Measurements from ENCODE around the gene EPAS1. TPM values are rescaled to one million over a fixed set of nuclear protein-coding genes. Genes with fewer than 3 reads are reported as not detected.

EPAS1 gene
- total and polyA plus RNA-seq, 2 of the 13 experiments (the other 11 are each of a cell fraction or from before 2014, with no cell fraction given): 47.1 to 182 TPM

GRCh38 chr2:46394649-46395510 is 97.7 kb downstream of the EPAS1 start (continued):
- peak; percentile 94 for TF ChIP-seq FOXA3 (CRISPR knock-in tag; IDR thresholded peaks at IDR 0.05)
- peak; percentile 87 for TF ChIP-seq NFIC (IDR thresholded peaks at IDR 0.05; ENCODE audit: low read length)
- no peak for TF ChIP-seq ATF7 (IDR thresholded peaks at IDR 0.05)
- no peak for TF ChIP-seq ATF7 (CRISPR knock-in tag; IDR thresholded peaks at IDR 0.05)
- TF ChIP-seq TCF7 (IDR thresholded peaks at IDR 0.05; ENCODE audit: low read depth): peak; percentile 79
- TF ChIP-seq ZNF879 (CRISPR knock-in tag; IDR thresholded peaks at IDR 0.05): no peak
- 0 out of 2 replicates have a peak, but pooled peaks have one; percentile 65 for TF ChIP-seq SMYD3 (CRISPR knock-in tag; IDR thresholded peaks at IDR 0.05)
- TF ChIP-seq KDM1A (CRISPR knock-in tag; IDR thresholded peaks at IDR 0.05): peak; percentile 80; the same call in 1 of the 2 replicates
- peak; percentile 95 for TF ChIP-seq GATAD2A (CRISPR knock-in tag; IDR thresholded peaks at IDR 0.05)
- TF ChIP-seq FOXO1 (CRISPR knock-in tag; IDR thresholded peaks at IDR 0.05): peak; percentile 89
- no peak for TF ChIP-seq CENPX (CRISPR knock-in tag; IDR thresholded peaks at IDR 0.05)
- no peak for TF ChIP-seq AGO2 (optimal IDR thresholded peaks at IDR 0.05; ENCODE audit: low read depth, low read length)
- TF ChIP-seq KMT2B (CRISPR knock-in tag; IDR thresholded peaks at IDR 0.05): no peak; the same call in 1 of the 2 replicates
- TF ChIP-seq STAG1 (CRISPR knock-in tag; IDR thresholded peaks at IDR 0.05): no peak
- TF ChIP-seq STAT5B (CRISPR knock-in tag; IDR thresholded peaks at IDR 0.05): no peak
- no peak; the same call in 1 of the 2 replicates for TF ChIP-seq ZNF281 (CRISPR knock-in tag; IDR thresholded peaks at IDR 0.05; ENCODE audit: borderline replicate concordance)
- no peak for TF ChIP-seq ZXDC (CRISPR knock-in tag; IDR thresholded peaks at IDR 0.05)
- peak; percentile 35; the same call in 1 of the 2 replicates for TF ChIP-seq ZNF788 (CRISPR knock-in tag; IDR thresholded peaks at IDR 0.05; ENCODE audit: borderline replicate concordance)
- 0 out of 2 replicates have a peak, but pooled peaks have one; percentile 86 for TF ChIP-seq SSRP1 (CRISPR knock-in tag; IDR thresholded peaks at IDR 0.05)
- TF ChIP-seq ZBTB4 (CRISPR knock-in tag; IDR thresholded peaks at IDR 0.05; ENCODE audit: borderline replicate concordance): no peak
- TF ChIP-seq THAP8 (CRISPR knock-in tag; IDR thresholded peaks at IDR 0.05; ENCODE audit: borderline replicate concordance): no peak
- no peak for TF ChIP-seq KLF13 (CRISPR knock-in tag; IDR thresholded peaks at IDR 0.05)
